GM23338 (cell line): ENCODE results near the gene TAOK3. TPM values are rescaled to one million over a fixed set of nuclear protein-coding genes. Genes with fewer than 3 reads are reported as not detected.
A peak's percentile ranks its signal among the peaks of the same experiment; 100 is the strongest.

ENCODE experiments used
- ATAC-seq: fragments of 200-7000 bp; cut with Tn5 transposase; 3 replicates; pipeline ENCODE4 v1.9.1; 2020
- DNase-seq: peaks from one replicate; pipeline ENCODE4 v3.0.0-alpha.2; 2015; ENCODE audit warnings: low spot score
- H2AFZ ChIP-seq: fragments of 200-600 bp; sonication (generic); 2 replicates; pipeline ENCODE4 v1.8.0; 2016; ENCODE audit warnings: antibody characterized with exemption, mild to moderate bottlenecking, moderate library complexity
- H3F3A ChIP-seq: fragments of 200-600 bp; sonication (generic); replicated peaks from 2 replicates; pipeline ENCODE4 v1.8.0; 2017; ENCODE audit warnings: antibody characterized with exemption, mixed run types, low read depth
- H3K27ac ChIP-seq: fragments of 200-600 bp; sonication (generic); 2 replicates; pipeline ENCODE4 v1.6.1; 2016; ENCODE audit warnings: low read depth
- H3K27me3 ChIP-seq: fragments of 200-600 bp; sonication (generic); 2 replicates; pipeline ENCODE4 v1.8.0; 2016; ENCODE audit warnings: mild to moderate bottlenecking, mixed run types, moderate library complexity; ENCODE audit not compliant: insufficient read depth
- H3K36me3 ChIP-seq: fragments of 200-600 bp; sonication (generic); 2 replicates; pipeline ENCODE4 v1.8.0; 2016; ENCODE audit warnings: mild to moderate bottlenecking; ENCODE audit not compliant: insufficient read depth
- H3K4me1 ChIP-seq: fragments of 200-600 bp; sonication (generic); 2 replicates; pipeline ENCODE4 v1.8.0; 2016; ENCODE audit warnings: mild to moderate bottlenecking, moderate library complexity; ENCODE audit not compliant: insufficient read depth
- H3K4me2 ChIP-seq: fragments of 200-600 bp; sonication (generic); 2 replicates; pipeline ENCODE4 v1.7.1; 2017; ENCODE audit warnings: mixed run types
- H3K4me3 ChIP-seq: fragments of 200-600 bp; sonication (generic); 2 replicates; pipeline ENCODE4 v1.6.1; 2016; ENCODE audit warnings: mixed run types
- H3K79me2 ChIP-seq: fragments of 200-600 bp; sonication (generic); replicated peaks from 2 replicates; pipeline ENCODE4 v1.8.0; 2017; ENCODE audit warnings: mild to moderate bottlenecking; ENCODE audit not compliant: insufficient read depth
- H3K9me2 ChIP-seq: fragments of 200-600 bp; sonication (generic); 2 replicates; pipeline ENCODE4 v1.8.0; 2017; ENCODE audit not compliant: insufficient read depth
- H4K20me1 ChIP-seq: fragments of 200-600 bp; sonication (generic); replicated peaks from 2 replicates; pipeline ENCODE4 v1.8.0; 2017; ENCODE audit warnings: mild to moderate bottlenecking; ENCODE audit not compliant: insufficient read depth
- H3K27ac Mint-ChIP-seq: 2 replicates; pipeline ENCODE4 v1.8.0; 2020; ENCODE audit warnings: inconsistent platforms, mild to moderate bottlenecking, moderate library complexity, mixed read lengths
- H3K27me3 Mint-ChIP-seq: 3 replicates; pipeline ENCODE4 v1.8.0; 2022; ENCODE audit warnings: low read depth, mild to moderate bottlenecking, moderate library complexity, mixed read lengths, inconsistent platforms; ENCODE audit not compliant: insufficient read depth, poor library complexity
- H3K36me3 Mint-ChIP-seq: 3 replicates; pipeline ENCODE4 v1.8.0; 2021; ENCODE audit warnings: low read depth, mild to moderate bottlenecking, inconsistent platforms, moderate library complexity, mixed read lengths
- H3K4me1 Mint-ChIP-seq: 3 replicates; pipeline ENCODE4 v1.8.0; 2020; ENCODE audit warnings: mild to moderate bottlenecking, inconsistent platforms, mixed read lengths
- H3K4me3 Mint-ChIP-seq: 3 replicates; pipeline ENCODE4 v1.8.0; 2021; ENCODE audit warnings: moderate library complexity, mild to moderate bottlenecking, inconsistent platforms, mixed read lengths
- H3K9me3 Mint-ChIP-seq: 3 replicates; pipeline ENCODE4 v1.8.0; 2020; ENCODE audit warnings: moderate library complexity, mild to moderate bottlenecking, inconsistent platforms, mixed read lengths
- CREB1 ChIP-seq: fragments of 250-450 bp; sonication (Bioruptor Pico); IDR thresholded peaks from 2 replicates; pipeline ENCODE4 v1.5.0; 2020; ENCODE audit warnings: low read depth, mild to moderate bottlenecking, moderate library complexity
- EZH2phosphoT487 ChIP-seq: fragments of 200-600 bp; sonication (generic); IDR thresholded peaks from one replicate; pipeline ENCODE4 v1.8.1; 2018; ENCODE audit warnings: antibody characterized with exemption; ENCODE audit not compliant: unreplicated experiment
- NANOG ChIP-seq: IDR thresholded peaks from 2 replicates; pipeline ENCODE4 v1.6.1; 2016; ENCODE audit warnings: antibody characterized with exemption, borderline replicate concordance
- ZNF114 ChIP-seq: fragments of 250-450 bp; sonication (Bioruptor Pico); IDR thresholded peaks from 2 replicates; pipeline ENCODE4 v1.5.0; 2020; ENCODE audit warnings: mild to moderate bottlenecking, moderate library complexity
- ZNF331 ChIP-seq: fragments of 250-450 bp; sonication (Bioruptor Pico); IDR thresholded peaks from 2 replicates; pipeline ENCODE4 v1.5.0; 2020; ENCODE audit warnings: low read depth, mild to moderate bottlenecking, moderate library complexity
- polyA plus RNA-seq: library from polyadenylated mRNA; unstranded; fragments of >200 nt; fragmentation: Nextera tagmentation; extraction: Ambion mirVana; gene quantifications from 2 replicates; pipeline ENCODE4 v1.2.1, GENCODE V29; 2016
- total RNA-seq: library from RNA; depleted of rRNA; stranded (reverse); fragments of >200 nt; shearing (Covaris generic); gene quantifications from 2 replicates; pipeline ENCODE4 v1.2.3, GENCODE V29; 2014
- TF ChIP-seq, protein P1 (sequence below): IDR thresholded peaks from one replicate; pipeline ENCODE4 v1.6.1; 2018; ENCODE audit warnings: antibody characterized with exemption; ENCODE audit not compliant: unreplicated experiment
- TF ChIP-seq, protein P2 (sequence below): fragments of 250-450 bp; sonication (Bioruptor Pico); IDR thresholded peaks from 2 replicates; pipeline ENCODE4 v1.5.0; 2020; ENCODE audit warnings: mild to moderate bottlenecking, moderate library complexity
- TF ChIP-seq, protein P3 (sequence below): IDR thresholded peaks from 2 replicates; pipeline ENCODE4 v1.6.1; 2016; ENCODE audit warnings: antibody characterized with exemption

TAOK3 gene
- total and polyA plus RNA-seq, 2 experiments from 2014 or later = 7.6 to 20.4 TPM

DNA sequence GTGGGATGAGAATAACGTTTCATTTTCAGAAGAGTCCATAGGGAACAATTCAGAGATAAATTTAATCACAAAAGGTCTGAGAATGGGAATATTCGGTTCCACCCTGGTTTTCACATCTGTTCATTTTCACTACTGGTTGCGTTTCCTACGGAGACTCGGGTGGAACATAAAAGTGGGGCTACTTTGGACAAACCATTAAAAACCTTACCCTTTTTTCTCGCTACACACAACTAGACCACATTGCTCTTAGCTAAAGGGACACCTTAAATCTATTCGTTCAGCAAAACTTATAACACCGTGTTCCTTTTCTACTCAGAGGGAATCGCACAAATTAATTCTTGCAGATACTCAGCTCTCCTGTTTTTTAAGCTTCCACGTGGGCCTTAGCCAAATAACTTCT is 2.6 kb upstream of the TAOK3 start (continued):
- TF ChIP-seq, protein P1, sequence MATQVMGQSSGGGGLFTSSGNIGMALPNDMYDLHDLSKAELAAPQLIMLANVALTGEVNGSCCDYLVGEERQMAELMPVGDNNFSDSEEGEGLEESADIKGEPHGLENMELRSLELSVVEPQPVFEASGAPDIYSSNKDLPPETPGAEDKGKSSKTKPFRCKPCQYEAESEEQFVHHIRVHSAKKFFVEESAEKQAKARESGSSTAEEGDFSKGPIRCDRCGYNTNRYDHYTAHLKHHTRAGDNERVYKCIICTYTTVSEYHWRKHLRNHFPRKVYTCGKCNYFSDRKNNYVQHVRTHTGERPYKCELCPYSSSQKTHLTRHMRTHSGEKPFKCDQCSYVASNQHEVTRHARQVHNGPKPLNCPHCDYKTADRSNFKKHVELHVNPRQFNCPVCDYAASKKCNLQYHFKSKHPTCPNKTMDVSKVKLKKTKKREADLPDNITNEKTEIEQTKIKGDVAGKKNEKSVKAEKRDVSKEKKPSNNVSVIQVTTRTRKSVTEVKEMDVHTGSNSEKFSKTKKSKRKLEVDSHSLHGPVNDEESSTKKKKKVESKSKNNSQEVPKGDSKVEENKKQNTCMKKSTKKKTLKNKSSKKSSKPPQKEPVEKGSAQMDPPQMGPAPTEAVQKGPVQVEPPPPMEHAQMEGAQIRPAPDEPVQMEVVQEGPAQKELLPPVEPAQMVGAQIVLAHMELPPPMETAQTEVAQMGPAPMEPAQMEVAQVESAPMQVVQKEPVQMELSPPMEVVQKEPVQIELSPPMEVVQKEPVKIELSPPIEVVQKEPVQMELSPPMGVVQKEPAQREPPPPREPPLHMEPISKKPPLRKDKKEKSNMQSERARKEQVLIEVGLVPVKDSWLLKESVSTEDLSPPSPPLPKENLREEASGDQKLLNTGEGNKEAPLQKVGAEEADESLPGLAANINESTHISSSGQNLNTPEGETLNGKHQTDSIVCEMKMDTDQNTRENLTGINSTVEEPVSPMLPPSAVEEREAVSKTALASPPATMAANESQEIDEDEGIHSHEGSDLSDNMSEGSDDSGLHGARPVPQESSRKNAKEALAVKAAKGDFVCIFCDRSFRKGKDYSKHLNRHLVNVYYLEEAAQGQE = no peak
- TF ChIP-seq, protein P2, sequence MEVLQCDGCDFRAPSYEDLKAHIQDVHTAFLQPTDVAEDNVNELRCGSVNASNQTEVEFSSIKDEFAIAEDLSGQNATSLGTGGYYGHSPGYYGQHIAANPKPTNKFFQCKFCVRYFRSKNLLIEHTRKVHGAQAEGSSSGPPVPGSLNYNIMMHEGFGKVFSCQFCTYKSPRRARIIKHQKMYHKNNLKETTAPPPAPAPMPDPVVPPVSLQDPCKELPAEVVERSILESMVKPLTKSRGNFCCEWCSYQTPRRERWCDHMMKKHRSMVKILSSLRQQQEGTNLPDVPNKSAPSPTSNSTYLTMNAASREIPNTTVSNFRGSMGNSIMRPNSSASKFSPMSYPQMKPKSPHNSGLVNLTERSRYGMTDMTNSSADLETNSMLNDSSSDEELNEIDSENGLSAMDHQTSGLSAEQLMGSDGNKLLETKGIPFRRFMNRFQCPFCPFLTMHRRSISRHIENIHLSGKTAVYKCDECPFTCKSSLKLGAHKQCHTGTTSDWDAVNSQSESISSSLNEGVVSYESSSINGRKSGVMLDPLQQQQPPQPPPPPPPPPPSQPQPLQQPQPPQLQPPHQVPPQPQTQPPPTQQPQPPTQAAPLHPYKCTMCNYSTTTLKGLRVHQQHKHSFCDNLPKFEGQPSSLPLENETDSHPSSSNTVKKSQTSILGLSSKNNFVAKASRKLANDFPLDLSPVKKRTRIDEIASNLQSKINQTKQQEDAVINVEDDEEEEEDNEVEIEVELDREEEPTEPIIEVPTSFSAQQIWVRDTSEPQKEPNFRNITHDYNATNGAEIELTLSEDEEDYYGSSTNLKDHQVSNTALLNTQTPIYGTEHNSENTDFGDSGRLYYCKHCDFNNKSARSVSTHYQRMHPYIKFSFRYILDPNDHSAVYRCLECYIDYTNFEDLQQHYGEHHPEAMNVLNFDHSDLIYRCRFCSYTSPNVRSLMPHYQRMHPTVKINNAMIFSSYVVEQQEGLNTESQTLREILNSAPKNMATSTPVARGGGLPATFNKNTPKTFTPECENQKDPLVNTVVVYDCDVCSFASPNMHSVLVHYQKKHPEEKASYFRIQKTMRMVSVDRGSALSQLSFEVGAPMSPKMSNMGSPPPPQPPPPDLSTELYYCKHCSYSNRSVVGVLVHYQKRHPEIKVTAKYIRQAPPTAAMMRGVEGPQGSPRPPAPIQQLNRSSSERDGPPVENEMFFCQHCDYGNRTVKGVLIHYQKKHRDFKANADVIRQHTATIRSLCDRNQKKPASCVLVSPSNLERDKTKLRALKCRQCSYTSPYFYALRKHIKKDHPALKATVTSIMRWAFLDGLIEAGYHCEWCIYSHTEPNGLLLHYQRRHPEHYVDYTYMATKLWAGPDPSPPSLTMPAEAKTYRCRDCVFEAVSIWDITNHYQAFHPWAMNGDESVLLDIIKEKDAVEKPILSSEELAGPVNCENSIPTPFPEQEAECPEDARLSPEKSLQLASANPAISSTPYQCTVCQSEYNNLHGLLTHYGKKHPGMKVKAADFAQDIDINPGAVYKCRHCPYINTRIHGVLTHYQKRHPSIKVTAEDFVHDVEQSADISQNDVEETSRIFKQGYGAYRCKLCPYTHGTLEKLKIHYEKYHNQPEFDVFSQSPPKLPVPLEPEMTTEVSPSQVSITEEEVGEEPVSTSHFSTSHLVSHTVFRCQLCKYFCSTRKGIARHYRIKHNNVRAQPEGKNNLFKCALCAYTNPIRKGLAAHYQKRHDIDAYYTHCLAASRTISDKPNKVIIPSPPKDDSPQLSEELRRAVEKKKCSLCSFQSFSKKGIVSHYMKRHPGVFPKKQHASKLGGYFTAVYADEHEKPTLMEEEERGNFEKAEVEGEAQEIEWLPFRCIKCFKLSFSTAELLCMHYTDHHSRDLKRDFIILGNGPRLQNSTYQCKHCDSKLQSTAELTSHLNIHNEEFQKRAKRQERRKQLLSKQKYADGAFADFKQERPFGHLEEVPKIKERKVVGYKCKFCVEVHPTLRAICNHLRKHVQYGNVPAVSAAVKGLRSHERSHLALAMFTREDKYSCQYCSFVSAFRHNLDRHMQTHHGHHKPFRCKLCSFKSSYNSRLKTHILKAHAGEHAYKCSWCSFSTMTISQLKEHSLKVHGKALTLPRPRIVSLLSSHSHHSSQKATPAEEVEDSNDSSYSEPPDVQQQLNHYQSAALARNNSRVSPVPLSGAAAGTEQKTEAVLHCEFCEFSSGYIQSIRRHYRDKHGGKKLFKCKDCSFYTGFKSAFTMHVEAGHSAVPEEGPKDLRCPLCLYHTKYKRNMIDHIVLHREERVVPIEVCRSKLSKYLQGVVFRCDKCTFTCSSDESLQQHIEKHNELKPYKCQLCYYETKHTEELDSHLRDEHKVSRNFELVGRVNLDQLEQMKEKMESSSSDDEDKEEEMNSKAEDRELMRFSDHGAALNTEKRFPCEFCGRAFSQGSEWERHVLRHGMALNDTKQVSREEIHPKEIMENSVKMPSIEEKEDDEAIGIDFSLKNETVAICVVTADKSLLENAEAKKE = no peak
- TF ChIP-seq ZNF331 (CRISPR knock-in tag) = no peak

DNA sequence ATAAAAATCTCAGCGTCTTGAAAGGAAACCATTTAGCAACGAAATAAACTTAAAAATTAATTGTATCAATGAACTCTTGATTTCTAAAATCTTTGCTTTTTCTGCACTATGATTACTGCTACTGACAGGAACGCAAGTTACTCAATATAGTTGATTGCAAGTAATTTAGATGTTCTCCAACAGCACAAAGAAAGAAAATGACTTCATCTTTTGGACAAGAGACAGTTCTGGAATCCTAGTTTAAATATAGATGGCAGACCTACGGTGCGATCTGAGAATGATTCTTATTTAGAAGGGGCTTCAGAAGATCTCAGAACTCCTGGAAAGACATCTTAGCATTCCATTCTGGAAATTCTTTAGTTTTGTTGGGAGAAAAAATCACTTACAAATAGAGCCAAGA is 2.2 kb upstream of the TAOK3 start:
- peaks cover 32% of the 10 kb centered on the region for H3K4me1 Mint-ChIP-seq
- H3K36me3 Mint-ChIP-seq = peaks cover 5% of the 10 kb centered on the region
- DNase-seq (no peak), ATAC-seq (no peak)
- Histone ChIP-seq H4K20me1 (peaks cover 16% of the 10 kb centered on the region; the same call in 1 of the 2 replicates), H3K4me3 (no peak overlapping the region), H2AFZ (no peak overlapping the region), H3K27ac (no peak overlapping the region), H3K4me2 (no peak overlapping the region), H3K27me3 (peaks cover 22% of the 10 kb centered on the region), H3K9me2 (no peaks in the 10 kb centered on the region), H3F3A (0 out of 2 replicates have a peak, but pooled peaks cover 2% of the 10 kb centered on the region), H3K79me2 (peaks cover 31% of the 10 kb centered on the region), H3K36me3 (peaks cover 5% of the 10 kb centered on the region; the same call in 1 of the 2 replicates), H3K4me1 (peaks cover 27% of the 10 kb centered on the region)
- no peak overlapping the region for H3K27ac Mint-ChIP-seq
- peaks cover 16% of the 10 kb centered on the region for H3K27me3 Mint-ChIP-seq
- TF ChIP-seq CREB1 (CRISPR knock-in tag) = no peak
- TF ChIP-seq, protein P1 = no peak
- no peak for TF ChIP-seq ZNF331 (CRISPR knock-in tag)
- TF ChIP-seq NANOG = no peak
- TF ChIP-seq, protein P3, sequence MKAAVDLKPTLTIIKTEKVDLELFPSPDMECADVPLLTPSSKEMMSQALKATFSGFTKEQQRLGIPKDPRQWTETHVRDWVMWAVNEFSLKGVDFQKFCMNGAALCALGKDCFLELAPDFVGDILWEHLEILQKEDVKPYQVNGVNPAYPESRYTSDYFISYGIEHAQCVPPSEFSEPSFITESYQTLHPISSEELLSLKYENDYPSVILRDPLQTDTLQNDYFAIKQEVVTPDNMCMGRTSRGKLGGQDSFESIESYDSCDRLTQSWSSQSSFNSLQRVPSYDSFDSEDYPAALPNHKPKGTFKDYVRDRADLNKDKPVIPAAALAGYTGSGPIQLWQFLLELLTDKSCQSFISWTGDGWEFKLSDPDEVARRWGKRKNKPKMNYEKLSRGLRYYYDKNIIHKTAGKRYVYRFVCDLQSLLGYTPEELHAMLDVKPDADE = no peak
- no peak for TF ChIP-seq EZH2phosphoT487
- no peak for TF ChIP-seq ZNF114
- no peaks in the 10 kb centered on the region; the same call in 2 of the 3 replicates for H3K9me3 Mint-ChIP-seq
- H3K4me3 Mint-ChIP-seq = peak overlapping the region; percentile 14; the same call in 2 of the 3 replicates
